ENCODE data around the gene HECTD2.
A peak's percentile ranks its signal among the peaks of the same experiment; 100 is the strongest.

Gene HECTD2

DNA sequence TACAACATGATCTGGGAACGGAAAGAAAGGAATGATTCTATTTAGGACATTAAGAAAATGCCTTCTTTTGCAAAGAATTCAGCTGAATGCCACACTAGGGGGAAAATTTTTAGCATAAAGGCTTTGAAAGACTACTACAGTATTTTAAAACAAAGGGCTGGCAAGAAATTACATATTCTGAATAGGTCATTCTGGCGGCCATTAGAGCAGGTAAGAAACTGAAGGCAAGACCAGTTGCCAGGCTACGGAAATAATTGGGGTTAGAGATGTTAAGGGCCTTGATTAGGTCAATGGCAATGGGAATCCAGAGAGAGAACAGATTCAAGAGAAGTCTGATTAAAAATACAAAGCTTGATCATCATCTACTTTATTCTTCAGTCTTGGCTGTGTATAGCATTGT is 3.8 kb upstream of the HECTD2 start:
- TF ChIP-seq, protein P1, sequence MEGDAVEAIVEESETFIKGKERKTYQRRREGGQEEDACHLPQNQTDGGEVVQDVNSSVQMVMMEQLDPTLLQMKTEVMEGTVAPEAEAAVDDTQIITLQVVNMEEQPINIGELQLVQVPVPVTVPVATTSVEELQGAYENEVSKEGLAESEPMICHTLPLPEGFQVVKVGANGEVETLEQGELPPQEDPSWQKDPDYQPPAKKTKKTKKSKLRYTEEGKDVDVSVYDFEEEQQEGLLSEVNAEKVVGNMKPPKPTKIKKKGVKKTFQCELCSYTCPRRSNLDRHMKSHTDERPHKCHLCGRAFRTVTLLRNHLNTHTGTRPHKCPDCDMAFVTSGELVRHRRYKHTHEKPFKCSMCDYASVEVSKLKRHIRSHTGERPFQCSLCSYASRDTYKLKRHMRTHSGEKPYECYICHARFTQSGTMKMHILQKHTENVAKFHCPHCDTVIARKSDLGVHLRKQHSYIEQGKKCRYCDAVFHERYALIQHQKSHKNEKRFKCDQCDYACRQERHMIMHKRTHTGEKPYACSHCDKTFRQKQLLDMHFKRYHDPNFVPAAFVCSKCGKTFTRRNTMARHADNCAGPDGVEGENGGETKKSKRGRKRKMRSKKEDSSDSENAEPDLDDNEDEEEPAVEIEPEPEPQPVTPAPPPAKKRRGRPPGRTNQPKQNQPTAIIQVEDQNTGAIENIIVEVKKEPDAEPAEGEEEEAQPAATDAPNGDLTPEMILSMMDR (IDR thresholded peaks at IDR 0.05; ENCODE audit: poor library complexity, severe bottlenecking), result no peak
- H3K4me3 ChIP-seq (ENCODE audit: severe bottlenecking), result no peak overlapping the region
- no peaks in the 10 kb centered on the region for H3K36me3 ChIP-seq (ENCODE audit: low read depth)
- no peaks in the 10 kb centered on the region for H3K4me1 ChIP-seq (ENCODE audit: insufficient read depth, poor library complexity, severe bottlenecking)
- no peaks in the 10 kb centered on the region for H3K27me3 ChIP-seq (ENCODE audit: insufficient read depth, poor library complexity, severe bottlenecking)
- H3K27ac ChIP-seq (ENCODE audit: poor library complexity, severe bottlenecking), result no peak overlapping the region
- no peak for ATAC-seq (ENCODE audit: low read depth)
- no peaks in the 10 kb centered on the region for H3K9me3 ChIP-seq (ENCODE audit: severe bottlenecking)
- no peak for DNase-seq (ENCODE audit: low spot score)

- Histone ChIP-seq H3K4me3 (ENCODE audit: severe bottlenecking) (peak overlapping the region; percentile 80), H3K9me3 (ENCODE audit: severe bottlenecking) (no peaks in the 10 kb centered on the region), H3K36me3 (ENCODE audit: low read depth) (no peaks in the 10 kb centered on the region), H3K27ac (ENCODE audit: poor library complexity, severe bottlenecking) (peak overlapping the region; percentile 74), H3K4me1 (ENCODE audit: insufficient read depth, poor library complexity, severe bottlenecking) (no peaks in the 10 kb centered on the region), H3K27me3 (ENCODE audit: insufficient read depth, poor library complexity, severe bottlenecking) (no peaks in the 10 kb centered on the region)
- ATAC-seq (ENCODE audit: low read depth), result peak; percentile 71
- TF ChIP-seq, protein P1 (IDR thresholded peaks at IDR 0.05; ENCODE audit: poor library complexity, severe bottlenecking), result no peak
- peak; percentile 65 for DNase-seq (ENCODE audit: low spot score)
Measured at GRCh38 chr10:91409069-91409868, 875 bp upstream of the HECTD2 start.

GRCh38 chr10:91410638-91411371 is 661 bp downstream of the HECTD2 start:
- no peak for DNase-seq (ENCODE audit: low spot score)
- TF ChIP-seq, protein P1 (IDR thresholded peaks at IDR 0.05; ENCODE audit: poor library complexity, severe bottlenecking), result peak; percentile 4

DNA sequence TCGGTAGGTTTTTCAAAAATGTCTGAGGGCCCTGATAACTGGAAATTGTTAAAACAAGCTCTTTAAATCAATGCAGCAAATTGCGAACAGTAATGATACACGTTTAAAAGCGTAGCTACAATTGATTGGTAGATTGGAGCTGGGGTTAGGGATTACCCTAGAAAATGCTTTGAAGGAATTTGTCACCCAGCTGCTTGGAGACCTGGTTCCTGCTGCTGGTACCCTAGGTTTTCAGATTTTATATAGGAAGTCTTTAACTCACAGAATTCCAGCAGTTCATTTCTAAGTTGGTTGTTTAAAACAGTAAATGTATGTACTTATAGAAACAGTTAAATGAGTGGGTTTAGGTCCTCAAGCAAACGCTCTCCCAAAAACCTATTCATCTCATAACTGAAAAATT is 1.5 kb downstream of the HECTD2 start:
- TF ChIP-seq, protein P1 (IDR thresholded peaks at IDR 0.05; ENCODE audit: poor library complexity, severe bottlenecking), result no peak
- H3K4me3 ChIP-seq (ENCODE audit: severe bottlenecking), result no peak overlapping the region
- DNase-seq (ENCODE audit: low spot score), result no peak

More at GRCh38 chr10:91410638-91411371, 661 bp downstream of the HECTD2 start:
- Histone ChIP-seq H3K9me3 (ENCODE audit: severe bottlenecking) (no peaks in the 10 kb centered on the region), H3K36me3 (ENCODE audit: low read depth) (no peaks in the 10 kb centered on the region), H3K4me1 (ENCODE audit: insufficient read depth, poor library complexity, severe bottlenecking) (no peaks in the 10 kb centered on the region), H3K4me3 (ENCODE audit: severe bottlenecking) (peak overlapping the region; percentile 80), H3K27ac (ENCODE audit: poor library complexity, severe bottlenecking) (peak overlapping the region; percentile 74), H3K27me3 (ENCODE audit: insufficient read depth, poor library complexity, severe bottlenecking) (no peaks in the 10 kb centered on the region)
- peak; percentile 64 for ATAC-seq (ENCODE audit: low read depth)

More for the DNA sequence above, 1.5 kb downstream of the HECTD2 start:
- H3K9me3 ChIP-seq (ENCODE audit: severe bottlenecking), result no peaks in the 10 kb centered on the region
- no peaks in the 10 kb centered on the region for H3K27me3 ChIP-seq (ENCODE audit: insufficient read depth, poor library complexity, severe bottlenecking)
- no peak overlapping the region for H3K27ac ChIP-seq (ENCODE audit: poor library complexity, severe bottlenecking)
- ATAC-seq (ENCODE audit: low read depth), result no peak
- no peaks in the 10 kb centered on the region for H3K4me1 ChIP-seq (ENCODE audit: insufficient read depth, poor library complexity, severe bottlenecking)
- no peaks in the 10 kb centered on the region for H3K36me3 ChIP-seq (ENCODE audit: low read depth)
